Erythroblast (primary cell): ENCODE results near the gene EIPR1.

Experiments
- GATA1 ChIP-seq: IDR thresholded peaks from 2 replicates; pipeline ENCODE4 v1.6.1; 2011; ENCODE audit warnings: low read depth, mild to moderate bottlenecking, control low read depth, low read length, moderate library complexity
- POLR2A ChIP-seq: IDR thresholded peaks from 2 replicates; pipeline ENCODE4 v1.6.1; 2011; ENCODE audit warnings: mild to moderate bottlenecking, low read length

DNA sequence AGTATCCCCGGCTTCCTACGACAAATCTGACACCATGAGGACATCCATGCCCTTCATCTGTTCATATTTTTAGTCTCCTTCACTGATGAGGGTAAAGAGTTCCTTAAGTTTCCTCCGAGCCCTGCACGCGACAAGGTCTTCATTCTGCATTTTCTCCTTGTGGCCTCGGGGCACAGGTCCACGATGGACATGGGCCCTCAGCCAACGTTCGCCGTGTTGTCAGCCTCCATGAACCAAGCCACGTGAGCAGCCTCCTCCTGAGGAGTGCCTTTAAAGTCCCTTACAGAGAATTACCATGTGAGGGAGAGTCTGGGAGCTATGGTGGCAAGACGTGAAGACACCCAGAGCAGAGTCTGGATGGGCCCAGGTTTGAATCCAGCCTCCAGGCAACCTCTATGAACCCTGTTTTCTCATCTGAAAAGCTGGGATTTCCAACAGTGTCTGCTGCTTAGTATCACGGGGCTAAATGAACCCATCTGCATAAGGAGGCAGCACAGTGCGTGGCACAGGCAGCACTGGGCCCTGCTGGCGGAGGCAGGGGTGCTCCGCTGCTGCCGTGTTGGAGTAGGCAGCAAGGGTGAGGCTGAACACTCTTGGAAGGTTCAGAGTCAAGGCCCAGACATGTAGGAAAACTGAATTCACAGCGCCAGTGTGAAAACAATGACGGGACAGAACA, 54.1 kb downstream of the EIPR1 start:
- TF ChIP-seq POLR2A (no peak), GATA1 (no peak)
